Stimulated activated CD8-positive, alpha-beta memory T cell treated with anti-CD3 and anti-CD28 coated beads, Interleukin-15, amount 100 ng/mL, for 24 hours (primary cell): ENCODE results near the gene PCK2.
A peak's percentile ranks its signal among the peaks of the same experiment; 100 is the strongest.
"Not testable (repeated sequence)": the region's sequence is repeated elsewhere in the genome, so short reads cannot be mapped to it uniquely, and the experiment has no call there.

Experiments used
- DNase-seq: peaks from one replicate; pipeline ENCODE4 v3.0.0-alpha.2; 2020; ENCODE audit warnings: low read depth

PCK2 gene

DNA sequence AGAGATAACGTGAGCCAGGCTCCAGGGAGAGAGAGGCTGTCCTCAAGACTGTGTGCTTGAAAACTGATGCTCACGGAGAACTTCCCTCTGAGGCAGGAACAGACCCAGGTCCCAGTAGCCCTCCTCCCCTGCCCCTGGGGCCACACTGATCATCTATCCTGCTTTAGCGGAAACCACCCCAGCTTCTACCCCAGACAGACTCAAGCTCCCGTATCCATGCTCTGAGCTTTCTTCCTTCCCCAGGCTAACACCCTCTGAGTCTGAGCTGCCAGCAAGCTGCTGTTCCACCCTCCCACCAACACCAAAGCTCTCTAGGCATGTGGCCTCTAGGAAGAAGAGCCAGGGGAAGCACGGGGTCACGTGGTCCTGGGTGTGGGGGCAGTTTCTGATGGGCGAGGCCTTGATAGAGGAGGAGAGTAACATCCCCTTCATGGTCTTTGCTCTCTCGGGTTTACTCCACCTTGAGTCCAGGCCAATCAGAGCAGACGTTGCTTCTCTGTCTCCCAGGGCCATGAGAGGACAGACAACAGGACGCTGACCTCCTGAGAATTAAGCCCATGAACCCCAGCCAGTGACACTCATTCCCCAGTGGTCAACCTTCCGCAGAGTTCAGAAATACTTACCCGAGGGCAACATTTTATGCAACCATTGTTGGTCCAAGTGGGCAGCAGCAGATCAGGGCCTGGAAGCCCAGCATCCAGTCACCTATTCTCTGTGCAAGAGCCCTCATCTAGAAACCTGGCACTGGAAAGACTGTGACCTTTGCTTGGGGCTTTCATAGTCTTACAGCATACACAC is 1.4 kb downstream of the PCK2 start:
- no peak for DNase-seq

DNA sequence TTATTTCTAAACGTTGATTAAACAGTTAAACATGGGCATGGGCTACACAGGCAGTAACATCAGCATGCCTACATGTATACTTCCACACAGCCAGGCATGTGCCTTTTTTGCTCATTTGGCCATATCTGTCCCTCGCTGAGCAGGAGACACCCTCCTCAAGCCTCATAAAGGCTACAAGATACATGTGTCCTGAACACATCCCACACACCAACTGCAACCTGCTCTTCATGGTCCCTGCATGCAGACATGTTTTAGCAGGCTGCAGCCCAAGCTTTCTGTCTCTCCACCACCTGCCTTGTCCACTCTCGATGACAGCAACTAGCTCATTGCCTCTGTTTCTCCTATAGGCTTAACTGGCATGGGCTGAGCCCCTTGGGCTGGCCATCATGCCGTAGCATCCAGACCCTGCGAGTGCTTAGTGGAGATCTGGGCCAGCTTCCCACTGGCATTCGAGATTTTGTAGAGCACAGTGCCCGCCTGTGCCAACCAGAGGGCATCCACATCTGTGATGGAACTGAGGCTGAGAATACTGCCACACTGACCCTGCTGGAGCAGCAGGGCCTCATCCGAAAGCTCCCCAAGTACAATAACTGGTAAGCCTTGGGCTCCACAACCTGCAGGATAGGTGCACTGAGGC is 2.6 kb downstream of the PCK2 start:
- no peak for DNase-seq

DNA sequence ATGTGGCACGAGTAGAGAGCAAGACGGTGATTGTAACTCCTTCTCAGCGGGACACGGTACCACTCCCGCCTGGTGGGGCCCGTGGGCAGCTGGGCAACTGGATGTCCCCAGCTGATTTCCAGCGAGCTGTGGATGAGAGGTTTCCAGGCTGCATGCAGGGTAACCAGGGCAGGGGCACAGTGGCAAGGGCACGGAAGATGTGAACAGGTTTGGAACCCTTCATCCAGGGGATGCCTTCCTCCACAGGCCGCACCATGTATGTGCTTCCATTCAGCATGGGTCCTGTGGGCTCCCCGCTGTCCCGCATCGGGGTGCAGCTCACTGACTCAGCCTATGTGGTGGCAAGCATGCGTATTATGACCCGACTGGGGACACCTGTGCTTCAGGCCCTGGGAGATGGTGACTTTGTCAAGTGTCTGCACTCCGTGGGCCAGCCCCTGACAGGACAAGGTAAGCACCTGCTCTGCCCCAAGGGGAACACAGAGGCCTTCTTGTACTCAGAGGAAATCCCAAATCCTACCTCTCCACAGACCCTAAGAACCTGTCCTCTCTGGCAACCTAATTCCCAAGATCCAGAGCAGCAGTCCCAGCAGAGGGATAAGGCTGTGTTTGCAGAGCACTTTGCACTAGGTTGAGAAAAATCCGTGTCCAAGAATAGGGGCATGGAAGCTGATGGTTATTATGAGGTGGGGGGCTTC is 4.3 kb downstream of the PCK2 start:
- DNase-seq = no peak

DNA sequence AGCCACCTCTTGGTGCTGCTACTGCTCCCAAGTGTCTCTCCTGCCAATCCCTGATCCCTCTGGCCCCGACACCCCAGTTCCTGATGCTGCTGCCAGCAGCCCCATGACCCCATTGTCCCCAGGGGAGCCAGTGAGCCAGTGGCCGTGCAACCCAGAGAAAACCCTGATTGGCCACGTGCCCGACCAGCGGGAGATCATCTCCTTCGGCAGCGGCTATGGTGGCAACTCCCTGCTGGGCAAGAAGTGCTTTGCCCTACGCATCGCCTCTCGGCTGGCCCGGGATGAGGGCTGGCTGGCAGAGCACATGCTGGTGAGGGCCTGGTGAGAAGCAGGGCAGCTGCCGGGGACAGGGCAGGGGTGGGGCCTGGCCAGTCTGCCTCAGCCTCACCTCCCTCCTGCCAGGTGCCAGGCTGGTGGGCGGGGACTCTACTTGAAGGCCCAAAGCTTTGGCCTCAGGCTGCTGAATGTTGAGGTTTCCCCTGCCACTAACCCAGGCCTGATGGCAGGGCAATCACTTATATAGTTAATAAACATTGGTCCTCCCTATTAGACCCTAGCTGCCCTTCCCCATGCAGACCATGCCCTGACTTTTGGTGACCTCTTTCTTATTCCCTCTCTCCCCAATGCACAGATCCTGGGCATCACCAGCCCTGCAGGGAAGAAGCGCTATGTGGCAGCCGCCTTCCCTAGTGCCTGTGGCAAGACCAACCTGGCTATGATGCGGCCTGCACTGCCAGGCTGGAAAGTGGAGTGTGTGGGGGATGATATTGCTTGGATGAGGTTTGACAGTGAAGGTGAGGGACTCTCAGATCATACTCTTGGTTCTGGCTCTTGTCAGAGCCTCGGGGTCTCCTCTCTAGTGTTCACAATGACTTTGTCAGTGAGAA is 5.1 kb downstream of the PCK2 start:
- DNase-seq = no peak

DNA sequence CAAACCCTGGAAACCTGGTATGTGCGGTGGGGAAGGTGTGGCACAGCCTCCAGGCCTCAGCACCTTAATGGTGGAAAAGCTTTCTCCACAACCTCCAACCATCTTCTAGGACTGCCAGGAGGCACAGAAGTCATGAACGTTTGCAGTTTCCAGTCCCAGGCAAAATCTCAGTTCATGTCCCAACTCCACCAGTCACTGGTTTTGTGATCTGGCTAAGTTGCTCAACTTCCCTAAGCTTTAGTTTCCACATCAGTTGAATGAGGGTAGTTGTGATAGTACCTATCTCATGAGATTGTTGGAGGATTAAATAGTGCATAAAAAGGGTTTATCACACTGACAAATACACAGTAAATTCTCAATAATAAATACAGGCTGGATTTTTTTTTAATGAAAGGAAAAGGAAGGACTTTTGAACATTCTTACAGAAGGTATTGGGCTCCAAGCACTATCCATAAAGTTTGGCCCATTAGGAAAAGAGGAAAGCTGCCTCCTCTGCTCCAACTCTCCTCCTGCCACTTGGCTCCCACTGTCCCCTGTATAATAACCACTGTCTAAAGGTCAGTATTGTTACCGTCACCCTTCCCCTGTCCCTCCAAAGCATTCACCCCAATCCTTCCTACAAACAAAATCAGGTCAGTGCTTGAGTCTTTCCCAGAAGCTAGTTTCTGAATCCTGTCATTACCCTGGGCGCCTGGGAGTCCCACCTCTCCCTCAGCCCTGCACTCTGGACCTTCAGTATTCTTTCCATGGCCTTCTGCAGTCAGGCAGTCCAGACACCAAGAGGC is 6.3 kb downstream of the PCK2 start:
- no peak for DNase-seq

DNA sequence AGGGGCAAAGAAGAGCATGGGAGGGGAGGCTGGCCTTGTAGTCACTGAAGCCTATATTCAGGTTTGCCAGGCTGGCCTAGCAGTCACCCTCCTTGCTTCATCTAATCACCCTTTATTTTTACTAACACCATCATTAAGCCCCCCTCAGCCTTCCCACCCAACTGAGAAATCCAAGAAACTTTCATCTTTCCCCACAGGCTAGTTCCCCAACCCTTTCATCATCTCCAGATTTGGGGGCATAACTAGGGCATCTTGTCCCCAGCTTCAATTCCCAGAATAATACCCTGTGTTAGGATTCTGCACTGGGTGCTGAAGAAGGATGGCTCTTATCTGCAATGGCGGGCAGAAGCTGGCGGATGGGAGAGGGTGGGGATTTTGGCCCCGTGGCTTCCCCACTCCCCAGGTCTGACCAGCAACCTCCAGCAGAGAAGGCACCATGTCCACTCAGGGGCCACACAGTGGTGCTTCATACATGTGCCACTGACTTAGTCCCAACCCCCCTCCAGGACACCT is 6.9 kb downstream of the PCK2 start:
- no peak for DNase-seq

DNA sequence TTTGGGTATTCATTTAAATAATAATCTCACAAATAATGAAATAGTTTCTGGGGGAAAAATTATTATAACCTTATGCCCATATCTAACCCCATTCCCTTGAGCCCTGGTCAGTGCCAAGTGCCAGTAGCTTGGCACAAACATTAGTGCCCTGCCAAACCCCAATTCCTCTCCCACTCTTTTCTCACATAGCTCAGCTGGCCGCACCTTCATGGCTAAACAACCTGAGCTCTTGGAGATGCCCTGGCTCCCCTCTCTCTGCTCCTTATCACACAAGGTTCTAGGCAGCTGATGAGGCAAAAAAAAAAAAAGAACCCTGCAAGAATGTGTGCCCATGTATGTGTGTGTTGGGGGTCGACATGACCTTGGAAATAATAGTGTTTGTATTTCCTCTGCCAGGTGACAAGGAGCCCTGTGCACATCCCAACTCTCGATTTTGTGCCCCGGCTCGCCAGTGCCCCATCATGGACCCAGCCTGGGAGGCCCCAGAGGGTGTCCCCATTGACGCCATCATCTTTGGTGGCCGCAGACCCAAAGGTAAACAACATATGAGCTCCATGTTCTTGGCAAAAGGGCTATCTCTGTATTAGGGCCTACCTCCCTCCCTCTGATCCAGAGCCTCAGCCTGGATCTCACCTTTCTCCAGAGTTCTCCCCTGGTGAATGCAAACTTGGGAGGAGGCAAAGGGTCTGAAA is 8.4 kb downstream of the PCK2 start:
- no peak for DNase-seq

DNA sequence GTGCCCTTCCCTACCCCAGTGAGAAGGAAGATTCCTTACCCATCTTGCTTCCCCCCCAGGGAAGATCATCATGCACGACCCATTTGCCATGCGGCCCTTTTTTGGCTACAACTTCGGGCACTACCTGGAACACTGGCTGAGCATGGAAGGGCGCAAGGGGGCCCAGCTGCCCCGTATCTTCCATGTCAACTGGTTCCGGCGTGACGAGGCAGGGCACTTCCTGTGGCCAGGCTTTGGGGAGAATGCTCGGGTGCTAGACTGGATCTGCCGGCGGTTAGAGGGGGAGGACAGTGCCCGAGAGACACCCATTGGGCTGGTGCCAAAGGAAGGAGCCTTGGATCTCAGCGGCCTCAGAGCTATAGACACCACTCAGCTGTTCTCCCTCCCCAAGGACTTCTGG is 9.3 kb downstream of the PCK2 start:
- DNase-seq = no peak

DNA sequence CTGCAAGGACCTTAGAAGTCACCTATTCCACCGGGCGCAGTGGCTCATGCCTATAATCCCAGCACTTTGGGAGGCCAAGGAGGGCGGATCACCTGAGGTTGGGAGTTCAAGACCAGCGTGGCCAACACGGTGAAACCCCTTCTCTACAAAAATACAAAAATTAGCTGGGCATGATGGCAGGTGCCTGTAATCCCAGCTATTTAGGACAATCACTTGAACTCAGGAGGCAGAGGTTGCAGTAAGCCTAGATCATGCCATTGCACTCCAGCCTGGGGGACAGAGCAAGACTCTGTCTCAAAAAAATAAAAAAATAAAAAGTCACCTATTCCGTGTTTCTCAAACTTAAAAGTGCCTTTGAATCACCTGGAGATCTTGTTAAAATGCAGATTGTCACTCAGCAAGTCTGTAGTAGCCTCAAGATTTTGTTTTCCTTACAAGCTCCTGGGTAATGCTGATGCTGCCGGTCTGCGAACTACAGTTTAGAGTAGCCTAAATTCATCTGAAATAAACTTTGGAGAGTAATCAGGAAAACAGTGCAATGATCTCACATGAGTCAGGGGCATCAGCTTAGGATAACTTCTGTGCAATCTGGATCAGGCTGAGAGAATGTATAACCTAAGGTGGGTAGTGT is 11.6 kb downstream of the PCK2 start:
- DNase-seq = not testable (repeated sequence)

DNA sequence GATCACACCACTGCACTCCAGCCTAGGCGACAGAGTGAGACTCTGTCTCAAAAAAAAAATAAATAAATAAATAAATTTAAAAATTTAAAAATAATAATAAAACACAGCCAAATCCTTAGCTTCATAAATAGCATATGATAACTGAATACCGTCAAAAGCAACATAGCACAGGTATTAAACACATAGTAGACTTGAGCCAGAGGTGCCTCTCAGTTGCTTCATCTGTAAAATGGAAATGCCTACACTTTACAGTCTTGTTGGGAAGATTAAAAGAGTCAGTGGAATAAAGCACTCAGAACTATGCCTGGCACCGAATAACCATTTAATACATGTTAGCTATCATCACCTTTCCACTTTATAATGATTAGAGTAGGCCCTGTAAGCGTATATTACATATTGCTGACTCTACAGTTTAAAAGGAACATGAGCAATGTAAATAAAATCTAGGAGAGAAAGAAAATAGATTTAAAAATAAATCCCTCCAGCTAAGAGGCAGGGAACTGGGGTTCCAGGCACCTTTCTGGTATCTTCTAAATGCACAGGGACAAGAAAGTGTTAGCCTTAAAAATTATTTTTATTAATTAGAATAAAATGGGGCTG is 12.7 kb downstream of the PCK2 start:
- no peak for DNase-seq

DNA sequence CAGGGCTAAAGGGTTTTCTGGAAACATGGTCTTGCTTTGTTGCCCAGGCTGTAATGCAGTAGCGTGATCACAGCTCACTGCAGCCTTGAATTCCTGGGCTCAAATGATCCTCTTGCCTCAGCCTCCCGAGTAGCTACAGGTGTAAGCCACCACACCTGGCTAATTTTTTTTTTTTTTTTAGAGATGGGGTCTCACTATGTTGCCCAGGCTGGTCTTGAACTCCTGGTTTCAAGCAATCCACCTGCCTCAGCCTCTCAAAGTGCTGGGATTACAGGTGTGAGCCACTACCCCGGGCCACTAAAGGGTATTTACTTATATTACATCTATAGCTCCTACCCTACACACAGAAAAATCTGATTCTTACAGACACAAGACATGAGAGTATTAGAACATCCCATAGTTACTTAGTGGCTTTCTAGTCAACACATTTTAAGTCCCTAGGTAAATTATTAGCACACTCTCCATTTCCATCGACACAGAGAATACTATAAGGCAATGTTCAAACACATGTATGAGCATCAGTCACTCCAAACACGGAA is 14.3 kb downstream of the PCK2 start:
- no peak for DNase-seq

DNA sequence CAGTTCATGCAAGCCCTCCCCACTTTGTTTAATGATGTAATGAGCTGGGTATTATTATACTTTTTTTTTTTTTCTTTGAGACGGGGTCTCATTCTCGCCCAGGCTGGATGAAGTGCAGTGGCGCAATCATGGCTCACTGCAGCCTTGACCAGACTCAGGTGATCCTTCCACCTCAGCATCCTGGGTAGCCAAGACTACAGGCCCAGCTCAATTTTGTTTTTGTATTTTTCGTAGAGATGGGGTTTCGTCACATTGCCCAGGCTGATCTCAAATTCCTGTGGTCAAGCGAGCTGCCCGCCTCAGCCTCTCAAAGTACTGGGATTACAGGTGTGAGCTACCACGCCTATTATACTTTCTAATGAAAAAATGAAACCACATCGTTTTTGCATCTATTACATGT is 15.9 kb downstream of the PCK2 start:
- DNase-seq = no peak

DNA sequence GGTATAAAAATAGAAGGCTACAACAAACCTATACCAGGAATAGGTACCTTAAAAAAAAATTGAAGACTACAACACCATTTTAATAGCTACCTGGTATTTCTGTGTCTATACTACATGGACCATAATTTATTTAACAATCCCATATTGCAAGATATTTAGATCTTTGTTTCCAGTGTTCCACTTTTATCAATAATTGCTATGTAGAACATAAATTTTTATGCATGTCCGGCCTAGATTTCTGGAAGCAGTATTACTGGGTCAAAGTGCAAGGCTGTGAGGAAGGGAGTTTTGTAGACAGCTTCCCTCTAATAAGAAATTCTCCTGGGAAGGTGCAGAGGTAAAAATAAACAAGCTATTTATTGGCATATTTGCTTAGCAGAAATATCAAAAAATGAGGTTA is 16.4 kb downstream of the PCK2 start:
- DNase-seq = no peak

DNA sequence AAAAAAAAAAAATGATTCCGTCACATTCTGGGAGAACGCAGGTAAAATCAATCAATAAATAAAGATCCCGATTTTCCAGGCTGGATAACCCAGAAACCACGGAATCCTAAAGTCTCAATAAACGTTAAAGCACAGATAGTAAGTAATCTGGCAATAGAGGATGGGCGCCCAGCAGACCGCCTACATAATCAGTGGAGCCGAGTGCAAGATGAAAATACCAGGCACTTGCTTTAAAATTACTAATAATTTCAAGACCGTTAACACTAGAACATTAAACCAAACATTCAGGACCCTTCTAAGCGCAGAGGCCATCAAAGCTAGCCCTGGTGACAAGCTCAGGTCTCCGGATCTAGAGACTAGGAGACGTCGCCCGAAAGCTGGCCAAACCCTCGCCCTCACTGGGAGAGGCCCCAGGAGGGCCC is 19.3 kb downstream of the PCK2 start:
- no peak for DNase-seq

DNA sequence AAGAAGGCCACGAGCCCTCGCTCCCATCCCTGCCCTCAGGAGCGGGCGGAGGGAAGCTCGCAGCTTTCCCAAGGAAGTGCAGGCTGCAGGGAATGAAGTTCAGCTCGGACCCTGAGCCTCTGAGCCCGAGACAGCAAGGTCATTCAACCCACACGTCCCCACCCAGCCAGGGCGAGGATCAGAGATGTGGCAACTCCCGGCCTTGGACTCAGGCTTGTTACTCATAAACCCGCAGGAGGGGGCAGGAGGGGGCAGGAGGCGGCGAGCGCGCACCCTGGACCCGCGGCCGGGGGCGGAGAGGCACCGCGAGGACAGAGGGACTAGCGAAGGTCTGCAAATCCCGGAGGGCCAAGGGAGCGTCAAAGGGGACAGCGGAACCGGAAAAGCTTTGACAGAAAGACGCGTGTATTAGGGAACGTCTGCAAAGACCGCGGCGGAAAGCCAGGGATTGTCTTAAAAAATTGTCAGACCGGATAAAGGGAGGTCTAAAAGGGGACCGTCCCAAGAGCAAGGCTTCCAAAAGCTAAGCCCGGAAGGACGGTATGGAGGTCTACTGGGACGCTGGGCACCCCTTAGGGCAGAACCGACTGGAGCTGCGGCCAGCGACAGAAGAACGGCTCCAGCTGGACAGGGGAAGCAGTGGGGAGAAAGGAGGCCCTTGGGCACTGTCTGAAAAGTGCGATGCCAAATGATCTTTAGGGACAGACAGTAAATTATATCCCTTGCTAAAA is 19.9 kb downstream of the PCK2 start:
- peak; percentile 43 for DNase-seq

DNA sequence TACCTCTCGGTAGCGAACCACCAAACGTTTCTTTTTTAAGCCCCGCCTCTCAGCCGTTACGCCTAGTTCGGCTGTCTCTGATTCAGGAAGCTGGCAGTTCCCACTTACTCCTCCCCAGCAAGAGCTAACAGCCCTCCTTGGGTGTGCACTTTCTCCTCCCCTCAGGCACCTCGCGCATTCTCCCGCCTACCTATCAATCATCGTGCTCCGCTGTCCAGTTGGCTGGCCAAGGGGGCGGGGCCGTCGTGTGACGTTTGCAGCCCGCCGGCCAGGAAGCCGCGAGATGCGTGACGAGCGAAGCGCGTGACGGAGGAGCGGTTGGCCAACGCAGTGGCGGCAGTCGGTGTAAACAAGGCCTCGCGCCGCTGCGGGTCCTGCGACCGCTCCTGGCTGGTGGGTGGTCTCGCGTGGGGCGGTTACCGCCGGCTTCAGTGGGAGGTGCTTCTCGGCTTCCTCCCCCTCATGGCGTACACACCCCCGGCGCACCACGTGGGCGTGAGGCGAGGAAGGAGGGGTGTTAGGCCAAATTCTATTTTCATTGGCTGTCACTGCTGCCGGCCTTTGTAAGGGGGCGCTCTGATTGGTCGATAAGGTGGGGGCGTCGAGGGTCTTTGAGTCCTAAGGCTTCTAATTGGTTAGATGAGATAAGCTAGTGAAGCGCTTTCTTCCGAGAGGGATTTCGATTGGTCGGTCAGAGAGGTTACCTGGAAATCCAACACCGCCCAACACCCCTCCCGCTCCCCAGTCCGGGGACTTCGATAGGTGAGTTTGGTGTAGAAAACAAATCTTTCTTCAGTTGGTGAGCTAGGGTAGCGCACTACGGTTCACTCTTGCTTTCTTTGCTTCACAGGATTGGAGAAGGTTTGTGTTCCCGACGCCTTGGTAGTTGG is 20.7 kb downstream of the PCK2 start, which contains the start of the genes DCAF11 and NRL:
TSS of gene DCAF11 (plus strand) at position 246 of the 890 bp plus-strand sequence. CDS start 818 bp downstream, outside the sequence.
TSS of gene NRL (minus strand) at position 418 of the 890 bp plus-strand sequence. CDS start 32,101 bp downstream, outside the sequence.
- DNase-seq = peak; percentile 88

DNA sequence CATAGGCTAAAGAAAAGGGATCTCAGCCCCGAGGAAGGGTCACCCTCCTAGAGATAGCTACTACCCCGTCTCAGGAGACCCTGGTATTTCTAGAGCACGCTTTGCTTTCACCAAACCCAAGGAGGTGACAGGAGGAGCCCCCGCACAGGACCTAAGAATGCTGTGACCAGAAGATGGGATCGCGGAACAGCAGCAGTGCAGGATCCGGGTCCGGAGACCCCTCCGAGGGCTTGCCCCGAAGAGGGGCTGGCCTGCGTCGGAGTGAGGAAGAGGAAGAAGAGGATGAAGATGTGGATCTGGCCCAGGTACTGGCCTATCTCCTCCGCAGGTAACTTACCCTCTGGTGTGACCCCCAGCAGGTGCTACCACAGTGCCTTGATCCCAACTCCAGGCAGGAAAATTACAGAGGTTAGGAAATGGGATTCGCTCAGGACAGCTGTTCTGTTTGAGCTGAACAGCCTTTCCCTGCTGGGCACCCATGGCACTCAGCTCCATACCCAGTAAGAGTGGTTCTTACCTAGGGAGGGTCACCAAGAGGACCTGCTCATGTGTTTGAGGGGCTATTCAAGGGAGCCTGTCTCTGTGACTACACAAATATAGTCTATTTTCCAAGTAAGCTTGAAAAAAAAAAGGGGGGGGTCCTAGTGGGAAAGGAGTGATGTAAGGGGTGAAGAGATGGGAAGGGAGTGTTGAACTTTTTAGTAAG is 21.5 kb downstream of the PCK2 start:
- DNase-seq = no peak
